Subcutaneous abdominal adipose tissue (tissue), 5 donors: ENCODE data around the gene ARHGEF4.

Experiments used
- H3K27ac ChIP-seq: one replicate; pipeline ENCODE4 v1.7.0; 2013; ENCODE audit warnings: low read depth, mild to moderate bottlenecking, inconsistent platforms, low read length, moderate library complexity
- H3K27me3 ChIP-seq, 5 donors: one replicate each; pipeline ENCODE4 v1.7.0; 2013; ENCODE audit warnings: low read length in 5 of 5, inconsistent platforms in 1 of 5; ENCODE audit not compliant: control insufficient read depth in 5 of 5, insufficient read depth in 4 of 5
- H3K36me3 ChIP-seq, 5 donors: one replicate each; pipeline ENCODE4 v1.7.0; 2013; ENCODE audit warnings: low read length in 5 of 5; ENCODE audit not compliant: control insufficient read depth in 5 of 5, insufficient read depth in 5 of 5
- H3K4me1 ChIP-seq, 5 donors: one replicate each; pipeline ENCODE4 v1.7.0; 2013; ENCODE audit warnings: low read length in 5 of 5, mild to moderate bottlenecking in 3 of 5, moderate library complexity in 1 of 5; ENCODE audit not compliant: control insufficient read depth in 5 of 5, insufficient read depth in 5 of 5
- H3K4me3 ChIP-seq, 5 donors: one replicate each; pipeline ENCODE4 v1.7.0; 2013; ENCODE audit warnings: low read length in 5 of 5, low read depth in 1 of 5
- H3K9ac ChIP-seq, 5 donors: one replicate each; pipeline ENCODE4 v1.7.0; 2013; ENCODE audit warnings: low read length in 5 of 5, mild to moderate bottlenecking in 4 of 5, moderate library complexity in 3 of 5
- H3K9me3 ChIP-seq, 5 donors: one replicate each; pipeline ENCODE4 v1.7.0; 2013; ENCODE audit warnings: low read length in 5 of 5; ENCODE audit not compliant: control insufficient read depth in 5 of 5
- donor health status: healthy.
- donor health status: healthy.
- donor health status: healthy.
- donor health status: healthy.
- donor health status: healthy.

Gene ARHGEF4

DNA sequence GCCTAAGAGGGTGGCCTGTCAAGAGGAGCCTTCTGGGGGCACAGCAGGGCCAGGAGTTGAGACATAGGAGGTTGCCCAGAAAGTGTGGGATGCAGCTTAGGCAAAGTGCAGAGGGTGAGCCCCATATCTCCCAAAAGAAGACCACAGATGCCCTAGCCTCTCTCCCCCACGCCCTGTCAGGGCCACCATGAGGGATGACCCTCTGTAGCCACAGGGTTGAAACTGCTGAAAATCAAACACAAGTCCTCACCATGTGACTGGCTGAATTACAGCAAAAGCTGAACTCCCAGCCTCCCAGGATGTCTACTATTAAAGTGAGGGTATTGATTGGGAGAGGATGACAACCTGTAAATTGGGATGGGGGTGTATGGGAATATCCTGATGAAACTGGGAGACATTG, 37.4 kb upstream of the ARHGEF4 start:
- Histone ChIP-seq H3K36me3 (no peaks in the 10 kb centered on the region), H3K4me3 (no peak overlapping the region), H3K27me3 (no peaks in the 10 kb centered on the region), H3K9ac (no peak overlapping the region), H3K27ac (no peak overlapping the region), H3K4me1 (peaks cover 3 to 17% (median 11%) of the 10 kb centered on the region in 5 donors), H3K9me3 (no peaks in the 10 kb centered on the region)

DNA sequence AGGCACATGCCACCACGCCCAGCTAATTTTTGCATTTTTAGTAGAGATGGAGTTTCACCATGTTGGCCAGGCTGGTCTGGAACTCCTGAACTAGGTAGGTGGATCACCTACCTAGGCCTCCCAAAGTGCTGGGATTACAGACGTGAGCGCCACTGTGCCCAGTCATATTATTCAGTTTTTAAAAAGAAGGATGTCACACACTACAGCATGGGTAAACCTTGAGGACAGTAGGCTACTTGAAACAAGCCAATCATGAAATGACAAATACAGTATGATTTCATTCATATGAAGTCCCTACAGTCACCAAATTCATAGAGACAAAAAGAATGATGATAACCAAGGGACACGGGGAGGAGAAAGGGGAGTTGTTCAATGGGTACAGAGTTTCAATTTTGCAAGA, 31.1 kb upstream of the ARHGEF4 start:
- Histone ChIP-seq H3K27me3 (peaks cover 0 to 9% (median 0%) of the 10 kb centered on the region in 5 donors), H3K4me3 (no peak overlapping the region), H3K27ac (no peak overlapping the region), H3K9ac (no peak overlapping the region), H3K4me1 (no peaks in the 10 kb centered on the region), H3K9me3 (peaks cover 0 to 7% (median 4%) of the 10 kb centered on the region in 5 donors), H3K36me3 (no peaks in the 10 kb centered on the region)

DNA sequence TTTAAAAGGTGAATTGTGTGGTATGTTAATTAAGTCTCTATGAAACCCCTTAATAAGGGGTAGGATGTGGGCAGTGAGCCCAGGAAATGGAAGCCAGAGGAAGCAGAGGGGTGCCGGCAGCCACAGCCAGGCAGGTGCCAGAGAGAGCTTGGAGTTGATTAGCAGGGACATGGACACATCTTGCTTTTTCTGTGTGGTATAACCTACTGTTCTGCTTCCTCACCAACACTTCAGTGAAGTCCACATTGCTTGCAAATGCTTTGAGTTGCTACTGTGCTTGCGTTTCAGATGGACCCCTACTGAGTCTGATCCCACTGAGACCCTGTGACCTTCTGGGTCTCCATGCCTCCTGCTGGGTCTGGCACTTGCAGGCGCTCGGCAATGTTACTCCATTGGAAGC, 30.3 kb upstream of the ARHGEF4 start:
- Histone ChIP-seq H3K4me3 (no peak overlapping the region), H3K4me1 (no peaks in the 10 kb centered on the region), H3K27ac (no peak overlapping the region), H3K27me3 (peaks cover 0 to 9% (median 0%) of the 10 kb centered on the region in 5 donors), H3K9ac (no peak overlapping the region), H3K36me3 (no peaks in the 10 kb centered on the region), H3K9me3 (peaks cover 0 to 7% (median 4%) of the 10 kb centered on the region in 5 donors)

DNA sequence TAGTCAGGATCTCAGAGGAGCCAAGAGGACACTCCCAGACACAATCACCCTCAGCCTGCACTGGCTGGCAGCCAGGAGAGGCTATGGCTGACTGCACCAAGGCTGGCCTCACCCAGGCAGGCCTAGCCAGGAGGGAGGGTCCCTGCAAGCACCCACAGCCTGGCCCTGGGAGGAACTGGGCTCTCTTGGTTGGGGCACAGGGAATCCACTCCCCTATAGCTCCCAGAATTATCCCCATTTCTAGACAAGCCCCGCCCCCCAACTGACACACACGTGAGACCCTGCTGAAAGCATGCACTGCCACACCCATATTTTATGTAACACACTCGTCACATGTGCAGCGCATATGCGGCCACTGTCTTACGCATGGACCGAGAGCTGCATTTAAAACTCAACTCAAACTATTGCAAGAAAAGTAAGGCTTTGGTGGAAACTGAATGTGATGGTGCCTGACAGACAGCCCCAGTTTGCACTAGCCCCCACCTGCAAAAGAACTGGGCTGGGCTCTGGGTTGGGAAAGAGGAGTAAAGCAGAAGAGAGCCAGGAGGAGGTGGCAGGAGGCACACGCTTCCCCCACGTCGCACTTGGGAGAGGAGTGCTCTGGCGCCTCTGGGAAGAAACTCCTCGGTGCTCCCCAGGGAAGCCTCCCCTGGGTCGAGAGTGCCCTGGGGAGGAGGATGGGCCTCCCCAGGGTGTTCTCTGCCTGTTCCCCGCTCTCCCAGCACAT, 28.9 kb upstream of the ARHGEF4 start:
- no peaks in the 10 kb centered on the region for H3K36me3 ChIP-seq
- H3K4me1 ChIP-seq: no peaks in the 10 kb centered on the region
- H3K27me3 ChIP-seq: peaks cover 0 to 9% (median 0%) of the 10 kb centered on the region in 5 donors
- H3K4me3 ChIP-seq: no peak overlapping the region
- H3K9ac ChIP-seq: no peak overlapping the region
- H3K9me3 ChIP-seq: peaks cover 0 to 7% (median 4%) of the 10 kb centered on the region in 5 donors
- no peak overlapping the region for H3K27ac ChIP-seq

DNA sequence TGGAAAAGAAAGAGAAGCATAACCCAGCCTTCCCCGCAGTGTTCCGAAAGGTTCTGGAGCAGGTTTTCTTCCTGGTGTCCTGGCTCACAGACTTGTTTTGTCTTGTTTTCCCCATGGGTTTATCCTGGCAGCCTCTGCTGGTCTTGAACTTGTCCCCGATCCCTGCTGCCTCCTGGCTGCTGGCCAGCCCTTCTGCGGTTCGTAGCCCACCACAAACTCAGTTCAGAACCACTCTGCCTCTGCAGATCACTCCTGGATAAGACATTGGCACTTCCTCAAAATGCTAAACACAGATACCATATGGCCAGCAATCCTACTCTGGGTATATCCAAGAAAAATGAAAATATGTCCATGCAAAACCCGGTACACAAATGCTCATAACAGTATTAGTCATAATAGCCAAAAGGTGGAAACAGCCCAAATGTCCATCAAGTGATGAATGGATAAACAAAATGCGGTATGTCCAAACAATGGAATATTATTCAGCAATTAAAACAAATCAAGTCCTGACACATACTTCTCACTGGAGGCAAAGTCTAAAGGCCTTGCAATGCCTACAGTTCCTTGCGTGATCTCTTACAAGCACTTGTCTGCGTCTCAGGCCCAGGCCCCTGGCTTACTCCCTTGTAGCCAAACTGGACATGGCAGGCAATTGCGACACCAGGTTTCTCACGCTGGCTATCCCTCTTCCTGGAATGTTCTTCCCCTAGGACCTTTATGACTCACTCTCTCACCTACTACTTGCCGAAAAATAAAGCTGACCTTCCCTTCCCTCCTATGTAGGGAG, 28.0 kb upstream of the ARHGEF4 start:
- Histone ChIP-seq H3K4me3 (no peak overlapping the region), H3K27ac (no peak overlapping the region), H3K36me3 (no peaks in the 10 kb centered on the region)

DNA sequence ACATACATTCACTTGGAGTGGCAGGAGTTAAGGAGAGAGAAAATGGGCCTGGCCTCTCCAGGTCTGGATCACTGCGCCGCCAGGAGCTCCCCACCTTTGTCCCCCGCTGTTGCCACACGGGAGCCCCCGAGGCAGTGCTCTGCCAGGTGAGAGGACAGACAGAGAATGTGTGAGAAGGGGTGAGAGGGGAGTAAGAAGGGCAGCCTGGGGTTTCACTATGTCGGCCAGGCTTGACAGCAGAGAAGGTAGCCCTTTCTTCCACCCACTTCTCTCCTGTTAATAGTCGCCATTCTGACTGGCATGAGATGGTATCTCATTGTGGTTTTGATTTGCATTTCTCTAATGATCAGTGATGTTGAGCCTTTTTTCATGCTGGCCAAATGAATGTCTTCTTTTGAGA, 26.2 kb upstream of the ARHGEF4 start:
- Histone ChIP-seq H3K9ac (no peak overlapping the region), H3K36me3 (no peaks in the 10 kb centered on the region), H3K27ac (no peak overlapping the region), H3K27me3 (peaks cover 0 to 9% (median 3%) of the 10 kb centered on the region in 5 donors), H3K4me3 (no peak overlapping the region), H3K4me1 (no peaks in the 10 kb centered on the region), H3K9me3 (peaks cover 0 to 7% (median 4%) of the 10 kb centered on the region in 5 donors)

More for the DNA sequence above, 28.0 kb upstream of the ARHGEF4 start:
- Histone ChIP-seq H3K4me1 (no peaks in the 10 kb centered on the region), H3K9ac (no peak overlapping the region), H3K27me3 (peaks cover 0 to 9% (median 0%) of the 10 kb centered on the region in 5 donors), H3K9me3 (peaks cover 0 to 7% (median 4%) of the 10 kb centered on the region in 5 donors)

DNA sequence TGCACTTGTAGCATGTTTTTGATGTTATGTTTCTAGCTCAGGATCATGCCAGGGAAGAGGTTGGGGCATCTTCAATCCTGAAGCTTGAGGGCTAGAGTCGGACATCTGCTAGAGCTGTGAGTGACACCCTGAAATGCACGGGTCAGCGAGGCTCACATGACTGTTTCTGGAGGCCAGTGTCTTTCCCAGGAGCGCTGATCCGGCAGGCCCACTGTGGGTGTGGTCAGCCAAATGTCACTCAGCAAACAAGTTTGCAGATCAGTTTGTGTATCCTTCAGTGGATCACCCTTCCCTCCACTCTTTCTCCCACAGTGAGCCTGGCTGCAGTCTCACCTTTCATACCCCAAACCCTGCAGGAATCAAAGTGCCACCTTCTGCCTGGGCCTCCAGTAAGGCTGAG, 23.0 kb upstream of the ARHGEF4 start:
- no peak overlapping the region for H3K9ac ChIP-seq
- H3K4me1 ChIP-seq: no peaks in the 10 kb centered on the region
- H3K4me3 ChIP-seq: no peak overlapping the region
- H3K36me3 ChIP-seq: no peaks in the 10 kb centered on the region
- peaks cover 0 to 5% (median 3%) of the 10 kb centered on the region in 5 donors for H3K9me3 ChIP-seq
- H3K27ac ChIP-seq: no peak overlapping the region
- peaks cover 0 to 12% (median 4%) of the 10 kb centered on the region in 5 donors for H3K27me3 ChIP-seq

DNA sequence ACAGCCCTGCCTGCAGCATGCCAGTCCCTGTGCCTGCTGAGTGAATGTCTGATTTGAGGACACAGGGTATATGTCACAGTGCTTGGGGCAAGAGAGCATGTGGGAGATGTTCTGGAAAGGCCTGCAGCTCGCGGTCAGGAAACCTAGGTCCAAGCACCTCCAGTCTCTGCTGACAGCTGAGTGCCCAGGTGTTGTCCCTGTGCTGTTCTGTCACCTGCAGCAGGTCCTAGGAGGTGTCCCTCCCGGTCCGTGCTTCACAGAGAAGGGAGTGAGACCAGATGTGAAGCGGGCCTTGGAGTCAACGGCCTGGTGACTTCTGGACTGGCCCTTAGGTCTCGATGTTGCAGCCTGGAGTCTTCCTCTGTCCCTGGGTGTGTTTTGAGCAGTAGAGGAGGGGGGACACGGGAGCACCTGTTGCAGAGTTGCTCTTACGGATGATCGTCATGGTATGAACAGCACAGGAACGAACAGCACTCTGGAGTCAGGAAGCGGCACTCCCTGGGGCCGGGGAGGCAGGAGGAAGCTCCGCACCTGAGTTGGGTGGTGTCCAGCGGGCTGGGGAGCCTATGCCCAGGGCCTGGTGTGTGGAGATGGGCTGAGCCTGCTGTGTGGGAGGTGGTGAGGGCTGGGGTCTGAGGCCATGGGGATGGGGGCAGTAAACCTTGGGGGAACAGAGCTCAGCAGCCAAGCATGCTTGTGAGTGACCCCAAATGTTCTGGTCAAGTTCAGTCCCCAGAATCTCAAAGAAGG, 21.6 kb upstream of the ARHGEF4 start:
- Histone ChIP-seq H3K27me3 (peaks cover 9 to 19% (median 11%) of the 10 kb centered on the region in 5 donors), H3K9me3 (no peaks in the 10 kb centered on the region), H3K4me1 (no peaks in the 10 kb centered on the region), H3K4me3 (no peak overlapping the region), H3K9ac (no peak overlapping the region), H3K36me3 (no peaks in the 10 kb centered on the region), H3K27ac (no peak overlapping the region)

DNA sequence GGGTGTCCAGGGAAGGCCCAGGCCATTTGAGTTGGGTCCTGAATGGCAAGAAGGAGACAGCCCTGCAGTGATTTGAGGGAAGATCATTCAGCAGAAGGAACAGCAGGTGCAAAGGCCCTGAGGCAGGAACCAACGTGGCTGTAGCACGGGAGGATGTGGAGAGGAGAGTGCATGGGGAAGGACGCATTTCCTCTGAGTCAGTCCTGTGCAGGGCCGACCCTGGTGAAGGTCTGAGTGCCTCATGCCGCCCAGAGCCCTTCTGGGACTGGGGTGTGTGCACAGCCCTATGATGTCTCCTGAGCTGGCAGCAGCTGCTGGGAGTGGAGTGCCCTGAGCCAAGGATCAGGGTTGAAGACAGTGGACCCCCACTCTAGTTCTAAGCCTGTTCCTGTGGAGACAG, 17.9 kb upstream of the ARHGEF4 start:
- Histone ChIP-seq H3K4me3 (no peak overlapping the region), H3K36me3 (no peaks in the 10 kb centered on the region), H3K9ac (no peak overlapping the region), H3K4me1 (peaks cover 0 to 2% (median under 1%) of the 10 kb centered on the region in 5 donors), H3K27me3 (peaks cover 9 to 21% (median 15%) of the 10 kb centered on the region in 5 donors), H3K9me3 (no peaks in the 10 kb centered on the region), H3K27ac (no peak overlapping the region)
